Endothelial cell of umbilical vein (primary cell): ENCODE measurements around the gene GPAT2. TPM values are rescaled to one million over a fixed set of nuclear protein-coding genes. Genes with fewer than 3 reads are reported as not detected.
"Not testable (repeated sequence)": the region's sequence is repeated elsewhere in the genome, so short reads cannot be mapped to it uniquely, and the experiment has no call there.

Source experiments
- BruUV-seq: library from RNA; stranded (reverse); fragments of 400-500 nt; replicated peaks from 2 replicates; lab custom pipeline; 2021; lab: Mats Ljungman, UMichigan
- CTCF ChIA-PET: fragments of 300-600, 350-600 bp; sonication (Branson Sonifier 250); formaldehyde crosslinking; loops from one replicate; lab custom pipeline; 2021; ENCODE audit warnings: antibody characterized with exemption, inconsistent platforms; lab: Charles Lee
- POLR2A ChIA-PET: fragments of 300-600, 350-600 bp; sonication (Branson Sonifier 250); formaldehyde crosslinking; loops from one replicate; lab custom pipeline; 2021; ENCODE audit warnings: antibody characterized with exemption, inconsistent platforms; lab: Charles Lee
- DNase-seq: peaks from one replicate; pipeline ENCODE4 v3.0.0-alpha.2; 2011; ENCODE audit warnings: low read depth, low spot score
- FAIRE-seq: peaks from 2 replicates; lab custom pipeline; 2011; peaks lifted over from hg19 to GRCh38; lab: Jason Lieb, UNC
- H2AFZ ChIP-seq: 2 replicates; pipeline ENCODE4 v1.6.0; 2012; ENCODE audit warnings: low read depth, low read length, control low read depth, inconsistent platforms
- H3K27ac ChIP-seq: 2 replicates; pipeline ENCODE4 v1.5.1; 2011; ENCODE audit warnings: low read depth, mild to moderate bottlenecking, control low read depth, low read length, moderate library complexity; ENCODE audit not compliant: insufficient read depth
- H3K27me3 ChIP-seq, 2 experiments: 2 replicates each; pipeline versions ENCODE4 v1.6.0 to v1.6.1; 2011; ENCODE audit warnings: low read length in 2 of 2, mixed read lengths in 1 of 2; ENCODE audit not compliant: control insufficient read depth in 2 of 2, insufficient read depth in 2 of 2
- H3K36me3 ChIP-seq, 2 experiments: 2 replicates in 1 of 2; 3 replicates in 1 of 2; pipeline ENCODE4 v1.5.1; 2011; ENCODE audit warnings: low read length in 2 of 2, mild to moderate bottlenecking in 1 of 2, moderate library complexity in 1 of 2; ENCODE audit not compliant: control insufficient read depth in 2 of 2, insufficient read depth in 2 of 2; ENCODE audit errors: extremely low read depth in 1 of 2
- H3K4me1 ChIP-seq: 3 replicates; pipeline ENCODE4 v1.5.1; 2011; ENCODE audit warnings: mild to moderate bottlenecking, low read length; ENCODE audit not compliant: control insufficient read depth, insufficient read depth; ENCODE audit errors: extremely low read depth
- H3K4me2 ChIP-seq: 2 replicates; pipeline ENCODE4 v1.6.1; 2011; ENCODE audit warnings: low read length, control low read depth, mixed read lengths; ENCODE audit not compliant: insufficient read depth
- H3K4me3 ChIP-seq, 3 experiments: fragments of 200-600 bp in 1 of 3; sonication (generic), shearing (Covaris generic) in 1 of 3; replicated peaks in 1 of 3; 2 replicates each; pipeline ENCODE4 v1.5.1; 2011 to 2016; ENCODE audit warnings: control low read depth in 3 of 3, low read length in 3 of 3, mild to moderate bottlenecking in 2 of 3, inconsistent platforms in 1 of 3, low read depth in 1 of 3, moderate library complexity in 1 of 3; ENCODE audit not compliant: insufficient read depth in 1 of 3
- H3K79me2 ChIP-seq: 2 replicates; pipeline ENCODE4 v1.6.0; 2012; ENCODE audit warnings: low read length, inconsistent platforms; ENCODE audit not compliant: control insufficient read depth, insufficient read depth
- H3K9ac ChIP-seq: replicated peaks from 2 replicates; pipeline ENCODE3; 2011; ENCODE audit warnings: low read length, control low read depth; ENCODE audit not compliant: insufficient read depth; ENCODE audit errors: extremely low read depth
- H3K9me1 ChIP-seq: replicated peaks from 3 replicates; pipeline ENCODE4 v1.6.0; 2011; ENCODE audit warnings: mild to moderate bottlenecking, low read length; ENCODE audit not compliant: control insufficient read depth, insufficient read depth; ENCODE audit errors: extremely low read depth
- H3K9me3 ChIP-seq: replicated peaks from 2 replicates; pipeline ENCODE4 v1.5.1; 2012; ENCODE audit warnings: low read length, inconsistent platforms; ENCODE audit not compliant: control insufficient read depth, insufficient read depth
- H4K20me1 ChIP-seq: replicated peaks from 2 replicates; pipeline ENCODE3; 2011; ENCODE audit warnings: mild to moderate bottlenecking, low read length; ENCODE audit not compliant: control insufficient read depth, insufficient read depth; ENCODE audit errors: extremely low read depth
- CTCF ChIP-seq, 2 donors: IDR thresholded peaks; 1 replicate in 1 of 2; 2 replicates in 1 of 2; pipeline ENCODE4 v1.5.1; 2011; ENCODE audit warnings: low read length in 2 of 2, mild to moderate bottlenecking in 2 of 2, moderate library complexity in 2 of 2, control low read depth in 1 of 2, inconsistent platforms in 1 of 2, low read depth in 1 of 2; ENCODE audit not compliant: insufficient read depth in 1 of 2; ENCODE audit errors: extremely low read depth in 1 of 2
- EZH2 ChIP-seq: IDR thresholded peaks from 2 replicates; pipeline ENCODE4 v1.6.1; 2012; ENCODE audit warnings: borderline replicate concordance, low read depth, mild to moderate bottlenecking, moderate library complexity, low read length, inconsistent platforms; ENCODE audit not compliant: severe bottlenecking
- FOS ChIP-seq: IDR thresholded peaks from 2 replicates; pipeline ENCODE4 v1.6.1; 2011; ENCODE audit warnings: mild to moderate bottlenecking, low read length, moderate library complexity, borderline replicate concordance; ENCODE audit not compliant: insufficient read depth
- GATA2 ChIP-seq: IDR thresholded peaks from 2 replicates; pipeline ENCODE4 v1.7.0; 2011; ENCODE audit warnings: low read depth, mild to moderate bottlenecking, moderate library complexity, mixed read lengths, low read length; ENCODE audit not compliant: insufficient read length, insufficient read depth
- JUN ChIP-seq: IDR thresholded peaks from 2 replicates; pipeline ENCODE4 v1.6.1; 2011; ENCODE audit warnings: borderline replicate concordance, low read depth; ENCODE audit not compliant: insufficient read length, insufficient read depth
- MAX ChIP-seq: IDR thresholded peaks from 2 replicates; pipeline ENCODE4 v1.6.1; 2011; ENCODE audit not compliant: insufficient read depth, insufficient read length
- MYC ChIP-seq: IDR thresholded peaks from one replicate; pipeline ENCODE4 v1.6.1; 2011; ENCODE audit warnings: mild to moderate bottlenecking, low read depth, low read length
- POLR2A ChIP-seq: IDR thresholded peaks from 2 replicates; pipeline ENCODE4 v1.6.1; 2012; ENCODE audit warnings: low read depth, mild to moderate bottlenecking, control low read depth, low read length
- POLR2AphosphoS5 ChIP-seq: IDR thresholded peaks from 2 replicates; pipeline ENCODE4 v1.6.1; 2012; ENCODE audit warnings: low read depth, mild to moderate bottlenecking, control low read depth, low read length, moderate library complexity; ENCODE audit not compliant: insufficient read depth
- dilution Hi-C: fragments of 300-500 bp; cut with MboI; formaldehyde crosslinking; loops from one replicate; pipeline ENCODE4 v1.15.0; 2019; ENCODE audit warnings: low sequenced_read_pairs; ENCODE audit not compliant: extremely low pct_ligation_motif_present
- intact Hi-C: fragments of 100-400 bp; cut with micrococcal nuclease; formaldehyde crosslinking; loops from one replicate; pipeline ENCODE4 v1.10.0; 2022
- polyA plus RNA-seq, 4 experiments: library from polyadenylated mRNA; depleted of rRNA in 3 of 4; stranded (reverse) in 3 of 4; unstranded in 1 of 4; fragments of >200 nt; gene quantifications; 2 replicates each; pipeline versions ENCODE4 v1.2.1 to v1.2.3, GENCODE V29; 2011 to 2012; ENCODE audit warnings: missing spikeins in 1 of 4
- total RNA-seq: library from RNA; stranded (reverse); gene quantifications from 2 replicates; pipeline ENCODE4 v1.2.3, GENCODE V29; 2021

Gene GPAT2
- total and polyA plus RNA-seq, 2 donors (not counting 3 experiments of a cell fraction or from before 2014, with no cell fraction given): 6.6 to 10.3 TPM

- intact Hi-C loops: no loop called here
- Histone ChIP-seq H3K27me3 (no peaks in the 10 kb centered on the region), H3K4me2 (no peak overlapping the region), H3K27ac (no peak overlapping the region), H2AFZ (no peak overlapping the region), H3K9ac (no peak overlapping the region), H4K20me1 (no peaks in the 10 kb centered on the region), H3K4me1 (no peaks in the 10 kb centered on the region), H3K79me2 (no peaks in the 10 kb centered on the region), H3K9me1 (no peaks in the 10 kb centered on the region), H3K4me3 (no peak overlapping the region), H3K36me3 (no peaks in the 10 kb centered on the region), H3K9me3 (no peaks in the 10 kb centered on the region)
- ChIA-PET POLR2A (no interaction called here), CTCF (interaction anchor here (0.6 to 3.9 kb wide), 5 partner anchors 32 to 792 kb away, joined by 3 to 87 read pairs (median 5); partner anchors contain the start of gene CNNM3)
- dilution Hi-C loops: no loop called here
- DNase-seq (no peak), FAIRE-seq (no peak)
- BruUV-seq: no TSS peak
- TF ChIP-seq FOS (no peak), JUN (no peak), GATA2 (no peak), POLR2AphosphoS5 (no peak), CTCF (IDR thresholded peaks at IDR 0.05; ENCODE audit: extremely low read depth in 1 of 2, insufficient read depth in 1 of 2, low read depth in 1 of 2, low read length in 2 of 2) (no peak), POLR2A (no peak), EZH2 (no peak), MYC (no peak), MAX (no peak)
Observed at GRCh38 chr2:96024336-96025193, 10.2 kb downstream of the GPAT2 start.

- H2AFZ ChIP-seq, dilution Hi-C loops, BruUV-seq, POLR2A ChIA-PET, H3K4me3 ChIP-seq, DNase-seq, H3K36me3 ChIP-seq, H3K9me3 ChIP-seq, H3K9me1 ChIP-seq, FAIRE-seq, H3K27ac ChIP-seq, H3K79me2 ChIP-seq, H4K20me1 ChIP-seq, H3K9ac ChIP-seq, H3K4me1 ChIP-seq, H3K27me3 ChIP-seq, intact Hi-C loops, H3K4me2 ChIP-seq: not testable (repeated sequence)
- CTCF ChIA-PET: interaction anchor here (1.7 to 3.9 kb wide), 3 partner anchors 31 to 151 kb away, joined by 5 to 87 read pairs (median 44); partner anchors contain the start of gene ADRA2B
Observed at GRCh38 chr2:96023701-96024100, 11.0 kb downstream of the GPAT2 start.
